ENCODE results near the gene PCDHGB2.
"Not testable (repeated sequence)": the region's sequence is repeated elsewhere in the genome, so short reads cannot be mapped to it uniquely, and the experiment has no call there.

The PCDHGB2 gene

GRCh38 chr5:141384471-141385267 is 24.9 kb downstream of the PCDHGB2 start:
- no peak for DNase-seq (ENCODE audit: low read depth, low spot score)

GRCh38 chr5:141387557-141388311 is 27.9 kb downstream of the PCDHGB2 start, which contains the start of gene PCDHGB4:
Gene PCDHGB4, plus strand, starts transcription at chr5:141387698. Its CDS starts 187 bp downstream, at chr5:141387885.
- not testable (repeated sequence) for DNase-seq (ENCODE audit: low read depth, low spot score)

- no peak for DNase-seq (ENCODE audit: low read depth, low spot score)
These were observed 28.9 kb downstream of the PCDHGB2 start for GRCh38 chr5:141388661-141389060.

GRCh38 chr5:141389153-141390042 is 29.6 kb downstream of the PCDHGB2 start:
- DNase-seq (ENCODE audit: low read depth, low spot score) = no peak

GRCh38 chr5:141392429-141393198 is 32.8 kb downstream of the PCDHGB2 start, which contains the start of gene PCDHGA8:
Gene PCDHGA8, plus strand, starts transcription at chr5:141392633. Its CDS starts 181 bp downstream, at chr5:141392814.
- no peak for DNase-seq (ENCODE audit: low read depth, low spot score)

GRCh38 chr5:141393267-141393666 is 33.5 kb downstream of the PCDHGB2 start:
- no peak for DNase-seq (ENCODE audit: low read depth, low spot score)

GRCh38 chr5:141394401-141395187 is 34.8 kb downstream of the PCDHGB2 start:
- not testable (repeated sequence) for DNase-seq (ENCODE audit: low read depth, low spot score)

- not testable (repeated sequence) for DNase-seq (ENCODE audit: low read depth, low spot score)
These were observed 38.2 kb downstream of the PCDHGB2 start, which contains the start of gene PCDHGB5 for GRCh38 chr5:141397756-141398551. Gene PCDHGB5, plus strand, starts transcription at chr5:141397947. Its CDS starts 181 bp downstream, at chr5:141398128.

- DNase-seq (ENCODE audit: low read depth, low spot score) = no peak
These were observed 38.8 kb downstream of the PCDHGB2 start for GRCh38 chr5:141398608-141399007.

- no peak for DNase-seq (ENCODE audit: low read depth, low spot score)
These were observed 39.9 kb downstream of the PCDHGB2 start for GRCh38 chr5:141399555-141400258.

GRCh38 chr5:141402553-141403243 is 42.9 kb downstream of the PCDHGB2 start, which contains the start of gene PCDHGA9:
Gene PCDHGA9, plus strand, starts transcription at chr5:141402778. Its CDS starts 175 bp downstream, at chr5:141402953.
- DNase-seq (ENCODE audit: low read depth, low spot score) = no peak

- DNase-seq (ENCODE audit: low read depth, low spot score) = no peak
These were observed 43.6 kb downstream of the PCDHGB2 start for GRCh38 chr5:141403387-141403786.

GRCh38 chr5:141407790-141408505 is 48.2 kb downstream of the PCDHGB2 start, which contains the start of gene PCDHGB6:
Gene PCDHGB6, plus strand, starts transcription at chr5:141408021. Its CDS starts 182 bp downstream, at chr5:141408203.
- not testable (repeated sequence) for DNase-seq (ENCODE audit: low read depth, low spot score)

GRCh38 chr5:141409598-141410306 is 50.0 kb downstream of the PCDHGB2 start:
- no peak for DNase-seq (ENCODE audit: low read depth, low spot score)

- no peak for DNase-seq (ENCODE audit: low read depth, low spot score)
These were observed 51.8 kb downstream of the PCDHGB2 start for GRCh38 chr5:141411575-141411974.
